Limb (tissue), 2 donors: Measurements from ENCODE around the gene CAVIN1.
A peak's percentile ranks its signal among the peaks of the same experiment; 100 is the strongest.
"Not testable (repeated sequence)": the region's sequence is repeated elsewhere in the genome, so short reads cannot be mapped to it uniquely, and the experiment has no call there.

ENCODE experiments used
- DNase-seq, 2 donors: peaks; one replicate each; pipeline ENCODE4 v3.0.0-alpha.2; 2016; ENCODE audit errors: extremely low spot score in 2 of 2

The CAVIN1 gene

DNA sequence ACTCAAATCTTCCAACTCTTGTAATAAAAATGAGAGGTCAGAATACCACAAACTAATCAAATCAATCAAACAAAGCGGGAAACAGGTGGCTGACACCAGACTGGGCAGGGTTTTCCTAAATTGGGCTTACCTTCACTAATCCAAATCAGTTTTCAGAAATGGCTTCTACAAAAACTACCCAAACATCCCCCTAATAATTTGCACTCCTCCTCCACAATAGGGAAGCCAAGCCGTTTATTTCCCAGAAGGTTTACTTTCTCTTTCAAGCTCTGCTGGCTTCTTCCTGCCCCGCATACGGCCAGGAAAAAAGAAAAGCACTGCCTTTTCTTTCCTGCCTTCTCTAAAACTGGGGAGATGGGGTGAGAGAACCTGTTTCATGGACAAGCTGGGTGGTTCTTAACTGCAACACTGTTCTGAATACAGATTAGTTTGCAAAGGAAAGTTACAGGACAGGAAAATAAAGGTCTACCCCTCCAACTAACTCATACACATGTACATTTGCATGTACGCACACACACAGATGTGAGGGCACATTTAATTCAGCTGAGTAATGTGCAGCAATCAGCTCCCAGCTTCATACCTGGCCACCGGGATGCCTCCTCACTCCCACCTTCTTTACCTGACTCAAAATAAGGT lies 44.0 kb downstream of the CAVIN1 start:
- DNase-seq, result peak in 1 of 2 donors; percentile 45

GRCh38 chr17:42378359-42378958 lies 44.6 kb downstream of the CAVIN1 start:
- no peak for DNase-seq

GRCh38 chr17:42373896-42374295 lies 49.2 kb downstream of the CAVIN1 start:
- DNase-seq, result no peak

DNA sequence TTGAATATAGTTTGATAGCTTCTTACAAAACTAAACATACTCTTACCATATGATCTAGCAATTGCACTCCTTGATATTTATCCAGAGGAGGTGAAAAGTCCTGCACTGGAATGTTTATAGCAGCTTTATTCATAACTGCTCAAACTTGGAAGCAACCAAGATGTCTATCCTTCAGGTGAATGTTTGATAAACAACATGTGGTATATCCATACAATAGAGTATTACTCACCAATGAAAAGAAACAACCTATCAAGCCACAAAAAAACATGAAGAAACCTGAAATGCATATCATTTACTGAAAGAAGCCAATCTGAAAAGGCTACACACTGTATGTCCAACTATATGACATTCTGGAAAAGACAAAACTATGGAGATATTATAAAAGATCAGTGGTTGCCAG lies 50.9 kb downstream of the CAVIN1 start:
- DNase-seq, result no peak

- not testable (repeated sequence) for DNase-seq
These were observed 54.1 kb downstream of the CAVIN1 start for GRCh38 chr17:42368797-42369561.

DNA sequence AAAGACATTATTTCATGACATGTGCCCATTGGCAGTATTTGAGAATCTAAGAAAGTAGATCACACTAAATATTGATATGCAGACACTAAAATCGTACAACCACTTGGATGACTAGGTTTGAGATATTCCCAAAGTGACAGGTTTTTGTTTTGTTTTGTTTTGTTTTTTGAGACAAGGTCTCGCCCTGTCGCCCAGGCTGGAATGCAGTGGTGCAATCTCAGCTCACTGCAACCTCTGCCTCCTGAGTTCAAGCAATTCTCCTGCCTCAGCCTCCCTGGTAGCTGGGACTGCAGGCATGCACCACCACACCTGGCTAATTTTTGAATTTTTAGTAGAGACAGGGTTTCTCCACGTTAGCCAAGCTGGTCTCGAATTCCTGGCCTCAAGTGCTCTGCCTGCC lies 54.7 kb downstream of the CAVIN1 start:
- DNase-seq, result not testable (repeated sequence)

DNA sequence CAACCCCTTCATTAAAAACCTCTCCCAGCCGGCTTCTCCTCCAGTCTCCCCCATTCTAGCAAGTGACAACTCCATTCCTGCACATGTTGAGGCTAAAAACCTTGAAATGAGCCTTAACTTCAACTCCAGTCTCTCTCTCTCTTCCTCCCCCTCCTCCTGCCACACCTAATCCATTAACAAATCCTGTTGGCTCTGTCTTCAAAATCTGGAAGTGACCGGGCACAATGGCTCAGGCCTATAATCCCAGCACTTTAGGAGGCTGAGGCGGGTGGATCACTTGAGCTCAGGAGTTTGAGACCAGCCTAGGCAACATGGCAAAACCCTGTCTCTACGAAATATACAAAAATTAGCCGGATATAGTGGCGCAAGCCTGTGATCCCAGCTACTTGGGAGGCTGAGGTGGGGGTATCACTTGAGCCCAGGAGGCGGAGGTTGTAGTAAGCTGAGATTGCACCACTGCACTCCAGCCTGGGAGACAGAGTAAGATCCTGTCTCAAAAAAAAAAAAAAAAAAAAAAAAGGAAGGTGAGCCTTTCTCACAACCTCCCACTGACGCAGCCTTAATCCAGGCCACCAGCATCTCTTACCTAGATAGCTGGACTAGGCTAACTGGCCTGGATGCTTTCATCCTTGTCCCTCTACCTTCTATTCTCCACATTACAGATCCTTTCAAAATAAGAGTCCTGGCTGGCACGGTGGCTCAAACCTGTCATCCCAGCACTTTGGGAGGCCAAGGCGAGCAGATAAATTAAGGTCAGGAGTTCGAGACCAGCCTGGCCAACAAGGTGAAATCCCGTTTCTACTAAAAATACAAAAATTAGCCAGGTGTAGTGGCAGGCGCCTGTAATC lies 56.7 kb downstream of the CAVIN1 start:
- not testable (repeated sequence) for DNase-seq

DNA sequence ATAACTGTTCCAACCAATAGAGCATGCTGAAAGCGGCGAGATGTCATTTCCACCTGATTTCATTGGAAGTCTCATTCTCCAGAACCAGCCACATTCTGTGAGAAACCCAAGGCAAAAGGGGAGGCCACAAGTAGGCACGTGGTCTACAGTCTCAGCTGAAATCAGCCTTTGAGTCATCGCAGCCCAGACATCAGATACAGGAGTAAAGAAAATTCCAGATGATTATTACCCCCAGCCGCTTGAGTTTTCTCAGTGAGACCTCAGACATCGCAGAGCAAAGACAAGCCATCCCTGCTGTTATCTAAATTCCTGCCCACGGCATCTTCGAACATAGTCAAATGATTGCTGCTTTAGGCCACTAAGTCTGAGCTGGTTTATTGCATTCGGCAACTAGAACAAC lies 57.9 kb downstream of the CAVIN1 start:
- no peak for DNase-seq

- DNase-seq, result no peak
These were observed 59.1 kb downstream of the CAVIN1 start for GRCh38 chr17:42363767-42364585.

GRCh38 chr17:42363231-42363630 lies 59.8 kb downstream of the CAVIN1 start:
- no peak for DNase-seq

DNA sequence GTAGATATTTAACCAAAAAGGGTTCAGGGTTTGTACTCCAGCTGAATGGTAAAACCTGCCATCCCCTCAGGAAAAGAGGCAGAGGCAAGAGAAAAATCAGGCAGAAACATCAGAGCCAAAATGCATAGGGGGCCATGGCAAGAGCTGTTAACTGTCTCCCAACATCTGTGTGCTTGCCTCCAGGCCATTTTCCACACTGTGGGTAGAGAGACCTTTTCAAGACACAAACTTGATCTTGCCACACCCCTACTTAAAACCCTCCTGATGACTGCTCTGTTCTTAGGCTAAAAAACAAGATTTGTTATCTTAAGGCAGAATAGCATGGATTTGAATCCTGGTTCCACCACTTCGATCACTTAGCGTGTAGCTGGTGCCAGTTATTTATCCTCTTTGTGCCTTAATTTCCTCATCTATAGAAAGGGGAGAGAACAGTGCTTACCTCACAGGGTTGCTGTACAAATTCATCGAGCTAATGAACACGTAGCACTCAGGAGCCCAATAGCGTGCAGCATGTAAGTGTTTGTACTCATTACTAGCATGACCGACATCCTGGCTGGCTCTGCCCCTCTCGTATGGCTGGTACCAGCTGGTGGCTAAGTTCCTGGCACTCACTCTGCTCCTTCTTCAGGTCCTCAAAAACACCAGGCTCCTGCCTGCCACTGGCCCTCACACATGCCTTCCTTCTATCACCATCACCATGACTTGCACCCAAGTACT lies 60.7 kb downstream of the CAVIN1 start:
- no peak for DNase-seq

DNA sequence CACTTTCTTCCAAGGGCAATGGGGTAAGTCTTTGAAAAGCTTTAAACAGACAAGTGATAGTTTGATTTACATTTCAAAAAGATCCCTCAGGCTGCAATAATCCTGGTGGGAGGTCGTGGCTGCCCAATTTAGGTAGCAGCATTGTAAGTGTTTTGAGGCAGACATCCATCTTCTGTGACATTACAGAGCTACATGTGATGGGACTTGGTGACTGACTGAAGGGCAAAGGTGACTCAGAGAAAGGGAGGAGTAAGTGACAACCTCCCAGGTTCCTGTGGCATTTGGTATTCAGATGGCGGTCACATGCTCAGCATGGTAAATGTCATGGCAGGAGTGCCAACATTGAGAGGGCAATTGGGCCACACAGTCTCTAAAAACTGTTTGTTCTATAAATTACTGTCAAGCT lies 61.3 kb downstream of the CAVIN1 start:
- DNase-seq, result no peak

DNA sequence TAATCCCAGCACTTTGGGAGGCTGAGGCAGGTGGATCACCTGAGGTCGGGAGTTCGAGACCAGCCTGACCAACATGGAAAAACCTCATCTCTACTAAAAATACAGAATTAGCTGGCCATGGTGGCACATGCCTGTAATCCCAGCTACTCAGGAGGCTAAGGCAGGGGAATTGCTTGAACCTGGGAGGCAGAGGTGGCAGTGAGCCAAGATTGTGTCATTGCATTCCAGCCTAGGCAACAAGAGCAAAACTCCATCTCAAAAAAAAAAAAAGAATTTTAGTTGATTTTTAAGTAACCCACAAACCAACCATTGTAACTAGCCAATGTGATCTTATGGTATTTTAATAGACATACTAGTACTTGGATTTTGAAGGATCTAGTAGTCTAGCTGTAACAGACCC lies 62.7 kb downstream of the CAVIN1 start:
- DNase-seq, result not testable (repeated sequence)

DNA sequence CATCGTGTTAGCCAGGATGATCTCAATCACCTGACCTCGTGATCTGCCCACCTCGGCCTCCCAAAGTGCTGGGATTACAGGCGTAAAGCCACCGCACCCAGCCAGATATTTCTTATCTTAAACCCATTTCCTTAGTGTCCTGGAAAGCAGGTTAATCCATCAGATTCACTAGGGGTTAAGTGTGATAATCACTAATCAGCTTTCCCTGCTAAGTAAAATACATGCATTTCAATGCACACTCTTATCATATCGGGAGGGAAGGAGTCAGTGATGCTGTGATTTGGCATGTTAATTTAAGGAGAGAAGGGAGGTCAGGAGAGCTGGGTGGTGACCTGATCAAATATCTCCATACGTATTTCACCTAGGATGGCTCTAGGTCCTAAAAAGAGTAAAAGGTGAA lies 63.9 kb downstream of the CAVIN1 start:
- no peak for DNase-seq

- DNase-seq, result no peak
These were observed 64.6 kb downstream of the CAVIN1 start for GRCh38 chr17:42358434-42358833.

- DNase-seq, result no peak
These were observed 67.9 kb downstream of the CAVIN1 start for GRCh38 chr17:42354956-42355843.
